Measurements from ENCODE around the gene TSKU. TPM values are rescaled to one million over a fixed set of nuclear protein-coding genes. Genes with fewer than 3 reads are reported as not detected.
A peak's percentile ranks its signal among the peaks of the same experiment; 100 is the strongest.

TSKU gene
- total RNA-seq, 2 experiments from 2014 or later: 2.5 TPM

DNA sequence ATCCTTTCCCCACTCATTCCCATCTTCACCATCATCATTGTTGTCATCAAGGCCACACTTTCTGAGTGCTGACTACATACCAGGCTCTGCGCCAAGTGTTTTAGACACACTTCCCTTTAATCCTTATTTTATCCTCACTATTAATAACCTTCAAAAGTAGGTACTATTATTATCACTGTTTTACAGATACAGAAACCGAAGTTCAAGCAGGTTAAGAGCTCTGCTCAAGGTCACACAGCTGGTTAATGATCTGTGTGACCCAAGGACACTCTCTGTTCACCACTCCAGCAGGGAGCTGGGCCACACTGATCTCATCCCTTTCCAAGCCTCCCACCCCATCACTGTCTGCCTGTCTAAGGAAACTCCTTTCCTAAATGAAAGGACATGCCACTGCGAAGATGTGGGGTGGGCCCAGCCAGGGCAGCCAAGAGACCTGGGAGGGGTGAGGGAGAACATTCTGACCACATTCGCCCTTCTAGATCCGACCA, 17.2 kb upstream of the TSKU start:
- Mint-ChIP-seq H3K27ac (no peak overlapping the region), H3K9me3 (ENCODE audit: insufficient read depth) (no peaks in the 10 kb centered on the region), H3K4me3 (no peak overlapping the region), H3K27me3 (ENCODE audit: low read depth) (peaks cover 7% of the 10 kb centered on the region), H3K36me3 (ENCODE audit: low read depth) (no peaks in the 10 kb centered on the region), H3K4me1 (ENCODE audit: low read depth) (peaks cover 44% of the 10 kb centered on the region)
- ChIA-PET CTCF (interaction anchor here (1.0 to 1.1 kb wide), 2 partner anchors 32 to 68 kb away, joined by 3 read pairs; no protein-coding TSS in a partner anchor), POLR2A (no interaction called here)
- DNase-seq (no peak), ATAC-seq (no peak)

GRCh38 chr11:76766521-76766920, 16.6 kb upstream of the TSKU start:
- no peaks in the 10 kb centered on the region for H3K9me3 Mint-ChIP-seq (ENCODE audit: insufficient read depth)

DNA sequence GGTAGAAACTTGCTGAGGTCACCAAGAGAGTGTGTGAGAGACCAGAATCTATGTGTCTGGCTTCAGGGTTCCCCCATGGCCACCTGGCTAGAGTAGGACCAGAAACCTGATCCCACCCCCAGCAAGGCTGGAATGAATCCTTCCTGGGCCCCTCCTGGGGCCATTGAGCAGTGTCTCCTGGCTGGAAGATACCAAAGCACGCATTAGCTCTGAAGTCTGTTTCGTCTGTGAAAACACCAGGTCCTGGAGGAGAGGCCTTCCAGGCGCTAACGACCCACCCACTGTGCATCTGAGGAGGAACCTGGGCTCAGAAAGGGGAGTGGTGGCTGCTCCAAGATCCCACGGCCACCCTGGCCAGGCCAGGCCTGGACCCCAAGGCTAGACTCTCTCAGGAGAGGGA, 15.5 kb upstream of the TSKU start:
- no peaks in the 10 kb centered on the region for H3K36me3 Mint-ChIP-seq (ENCODE audit: low read depth)
- ChIA-PET CTCF (interaction anchor here (1.1 to 1.3 kb wide), 2 partner anchors 31 to 46 kb away, joined by 3 to 5 read pairs; no protein-coding TSS in a partner anchor), POLR2A (no interaction called here)

More at GRCh38 chr11:76766521-76766920, 16.6 kb upstream of the TSKU start:
- DNase-seq (no peak), ATAC-seq (no peak)
- Mint-ChIP-seq H3K36me3 (ENCODE audit: low read depth) (no peaks in the 10 kb centered on the region), H3K4me3 (no peak overlapping the region), H3K4me1 (ENCODE audit: low read depth) (peaks cover 51% of the 10 kb centered on the region), H3K27ac (no peak overlapping the region), H3K27me3 (ENCODE audit: low read depth) (peaks cover 7% of the 10 kb centered on the region)
- POLR2A ChIA-PET: no interaction called here
- CTCF ChIA-PET: interaction anchor here (1.0 to 1.1 kb wide), 2 partner anchors 32 to 68 kb away, joined by 3 read pairs; no protein-coding TSS in a partner anchor

GRCh38 chr11:76768088-76768908, 14.9 kb upstream of the TSKU start:
- peak overlapping the region; percentile 95 for H3K27ac Mint-ChIP-seq
- no peaks in the 10 kb centered on the region for H3K36me3 Mint-ChIP-seq (ENCODE audit: low read depth)
- H3K4me3 Mint-ChIP-seq: peak overlapping the region; percentile 59
- H3K9me3 Mint-ChIP-seq (ENCODE audit: insufficient read depth): no peaks in the 10 kb centered on the region
- H3K27me3 Mint-ChIP-seq (ENCODE audit: low read depth): peaks cover 7% of the 10 kb centered on the region
- peaks cover 64% of the 10 kb centered on the region for H3K4me1 Mint-ChIP-seq (ENCODE audit: low read depth)
- peak; percentile 90 for ATAC-seq
- DNase-seq: peak; percentile 75
- POLR2A ChIA-PET: no interaction called here
- CTCF ChIA-PET: interaction anchor here (1.1 to 1.3 kb wide), 3 partner anchors 30 to 152 kb away, joined by 3 to 5 read pairs (median 3); no protein-coding TSS in a partner anchor

More for the DNA sequence above, 15.5 kb upstream of the TSKU start:
- H3K4me1 Mint-ChIP-seq (ENCODE audit: low read depth): peaks cover 62% of the 10 kb centered on the region
- DNase-seq (no peak), ATAC-seq (no peak)
- no peaks in the 10 kb centered on the region for H3K9me3 Mint-ChIP-seq (ENCODE audit: insufficient read depth)
- H3K4me3 Mint-ChIP-seq: peak overlapping the region; percentile 59
- peak overlapping the region; percentile 95 for H3K27ac Mint-ChIP-seq
- peaks cover 7% of the 10 kb centered on the region for H3K27me3 Mint-ChIP-seq (ENCODE audit: low read depth)

DNA sequence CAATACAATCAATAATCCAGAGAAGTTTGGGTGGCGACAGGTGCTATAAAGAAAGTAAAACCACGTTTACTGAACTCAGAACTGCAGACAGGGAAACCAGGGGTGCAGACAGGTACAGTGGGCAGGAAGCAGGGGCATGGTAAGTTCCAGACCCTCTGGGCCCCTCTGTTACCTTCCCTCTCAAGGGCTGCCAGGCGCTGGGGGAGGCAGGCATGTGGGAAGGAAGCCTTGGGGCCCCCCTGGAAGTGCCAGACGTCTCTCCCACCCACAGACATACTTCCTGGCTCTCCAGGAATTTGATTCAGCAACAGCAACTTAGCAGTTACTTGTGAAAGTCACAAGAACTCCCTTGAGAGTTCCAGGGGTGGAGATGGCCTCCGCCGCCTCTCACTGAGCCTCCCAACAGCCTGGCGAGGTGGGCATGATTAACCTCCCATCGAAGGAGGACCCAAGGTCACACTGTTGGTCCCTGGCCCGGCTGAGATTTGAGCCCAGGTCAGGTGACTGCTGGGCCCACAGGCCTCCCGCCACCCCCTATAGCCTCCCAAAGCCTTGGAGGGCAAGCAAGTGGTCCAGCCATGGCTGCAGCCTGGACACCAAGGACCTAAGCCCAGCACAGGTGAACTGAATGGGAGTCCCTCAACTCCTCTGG, 14.1 kb upstream of the TSKU start:
- ATAC-seq: no peak
- no peaks in the 10 kb centered on the region for H3K36me3 Mint-ChIP-seq (ENCODE audit: low read depth)
- ChIA-PET CTCF (interaction anchor here (1.3 to 1.8 kb wide), 2 partner anchors 29 to 151 kb away, joined by 3 to 6 read pairs; no protein-coding TSS in a partner anchor), POLR2A (no interaction called here)
- peak; percentile 42 for DNase-seq
- H3K4me1 Mint-ChIP-seq (ENCODE audit: low read depth): peaks cover 64% of the 10 kb centered on the region
- H3K27ac Mint-ChIP-seq: peak overlapping the region; percentile 95
- no peaks in the 10 kb centered on the region for H3K9me3 Mint-ChIP-seq (ENCODE audit: insufficient read depth)
- peaks cover 7% of the 10 kb centered on the region for H3K27me3 Mint-ChIP-seq (ENCODE audit: low read depth)
- peak overlapping the region; percentile 59 for H3K4me3 Mint-ChIP-seq

DNA sequence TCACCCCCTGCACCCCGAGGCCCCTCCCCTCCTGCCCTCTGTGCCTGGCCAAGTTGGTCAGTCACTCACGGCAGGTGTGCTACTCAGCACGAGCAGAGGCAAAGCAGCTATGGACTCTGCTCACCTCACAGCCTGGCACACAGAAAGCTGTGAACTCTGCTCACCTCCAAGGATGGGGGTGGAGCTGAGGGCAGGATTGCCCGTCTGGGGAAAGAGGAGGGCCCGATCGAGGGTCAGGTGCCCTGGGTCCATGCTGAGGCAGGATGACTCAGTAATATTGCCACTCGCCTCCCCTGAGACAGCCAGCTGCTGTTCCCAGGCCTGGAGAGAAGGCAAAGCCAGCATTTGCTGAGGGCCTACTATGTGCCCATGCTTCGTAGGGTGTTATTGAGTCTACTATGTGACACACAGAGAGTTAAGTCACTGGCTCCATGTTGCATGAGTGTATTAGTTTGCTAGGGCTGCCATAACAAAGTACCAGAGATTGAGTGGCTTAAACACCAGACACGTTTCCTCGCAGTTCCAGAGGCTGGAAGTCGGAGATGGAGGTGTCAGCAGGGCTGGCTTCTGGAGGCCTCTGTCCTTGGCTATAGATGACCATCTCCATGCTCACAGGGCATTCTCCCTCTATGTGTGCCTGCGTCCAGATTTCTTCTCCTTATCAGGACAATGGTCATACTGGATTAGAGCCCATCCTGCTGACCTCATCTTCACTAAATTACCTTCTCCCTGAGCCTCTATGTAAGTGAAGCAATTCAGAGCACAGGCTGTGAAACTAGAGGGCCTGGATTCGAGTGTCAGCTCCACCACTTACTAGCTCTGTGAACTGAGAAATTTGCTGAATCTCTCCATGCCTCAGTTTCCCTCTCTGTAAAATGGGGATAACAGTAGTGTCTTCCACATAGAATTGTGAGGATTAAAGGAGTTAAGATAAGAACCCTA, 13.2 kb upstream of the TSKU start:
- ATAC-seq (no peak), DNase-seq (no peak)
- H3K27ac Mint-ChIP-seq: no peak overlapping the region
- no peaks in the 10 kb centered on the region for H3K36me3 Mint-ChIP-seq (ENCODE audit: low read depth)
- CTCF ChIA-PET: interaction anchor here (0.7 to 1.8 kb wide), 4 partner anchors 12 to 150 kb away, joined by 3 to 6 read pairs (median 4); no protein-coding TSS in a partner anchor
- no peaks in the 10 kb centered on the region for H3K9me3 Mint-ChIP-seq (ENCODE audit: insufficient read depth)
- peaks cover 60% of the 10 kb centered on the region for H3K4me1 Mint-ChIP-seq (ENCODE audit: low read depth)
- H3K4me3 Mint-ChIP-seq: no peak overlapping the region
- H3K27me3 Mint-ChIP-seq (ENCODE audit: low read depth): peaks cover 2% of the 10 kb centered on the region
- POLR2A ChIA-PET: no interaction called here

DNA sequence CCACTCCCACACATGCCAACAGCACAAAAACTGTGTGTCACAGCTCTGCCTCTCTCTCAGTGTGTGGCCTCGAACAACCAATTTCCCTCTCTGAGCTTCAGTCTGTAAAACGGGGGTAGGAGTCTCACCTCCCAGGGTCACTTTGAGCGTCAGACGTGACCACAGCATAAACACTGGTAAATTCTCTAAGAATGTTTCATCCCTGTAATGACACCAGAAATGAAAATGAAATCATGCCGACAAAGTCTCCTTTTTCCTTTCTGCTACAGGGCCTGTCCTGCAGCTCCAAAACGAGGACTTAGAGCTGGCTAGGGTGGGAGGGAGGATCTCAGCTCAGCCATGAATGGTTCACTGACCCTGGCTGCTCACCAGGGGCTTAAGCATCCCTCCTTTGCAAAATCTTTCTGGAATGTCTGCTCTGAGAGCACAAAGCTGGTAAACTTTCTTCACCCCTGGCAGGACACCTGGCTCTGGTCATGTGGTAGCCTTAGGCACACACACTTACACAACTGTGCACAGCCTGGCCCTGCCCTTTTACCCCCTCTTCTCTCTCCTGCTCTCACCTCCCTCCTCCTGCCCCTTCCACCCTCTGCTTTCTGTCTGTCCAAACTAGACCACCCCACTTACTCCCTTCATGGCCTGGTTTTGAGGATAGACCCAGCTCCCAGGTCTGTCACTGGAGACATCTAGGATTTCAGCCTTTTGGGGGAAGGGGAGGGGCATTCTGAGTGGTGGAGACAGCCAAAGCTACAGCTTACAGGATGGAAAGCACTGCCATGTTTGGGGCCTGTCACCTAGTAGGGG, 12.3 kb upstream of the TSKU start:
- no peaks in the 10 kb centered on the region for H3K27me3 Mint-ChIP-seq (ENCODE audit: low read depth)
- no peaks in the 10 kb centered on the region for H3K36me3 Mint-ChIP-seq (ENCODE audit: low read depth)
- peaks cover 60% of the 10 kb centered on the region for H3K4me1 Mint-ChIP-seq (ENCODE audit: low read depth)
- peak overlapping the region; percentile 33 for H3K27ac Mint-ChIP-seq
- no peak for DNase-seq
- H3K9me3 Mint-ChIP-seq (ENCODE audit: insufficient read depth): no peaks in the 10 kb centered on the region
- CTCF ChIA-PET: interaction anchor here (0.7 to 1.8 kb wide), 4 partner anchors 11 to 149 kb away, joined by 3 to 6 read pairs (median 4); no protein-coding TSS in a partner anchor
- ATAC-seq: no peak
- no peak overlapping the region for H3K4me3 Mint-ChIP-seq
- POLR2A ChIA-PET: no interaction called here

GRCh38 chr11:76771446-76772099, 11.6 kb upstream of the TSKU start:
- ATAC-seq: no peak
- Mint-ChIP-seq H3K36me3 (ENCODE audit: low read depth) (peaks cover 3% of the 10 kb centered on the region), H3K27me3 (ENCODE audit: low read depth) (peaks cover 2% of the 10 kb centered on the region), H3K4me3 (no peak overlapping the region), H3K9me3 (ENCODE audit: insufficient read depth) (peaks cover 7% of the 10 kb centered on the region), H3K4me1 (ENCODE audit: low read depth) (peaks cover 60% of the 10 kb centered on the region), H3K27ac (peak overlapping the region; percentile 33)
- CTCF ChIA-PET: no interaction called here
- POLR2A ChIA-PET: no interaction called here
- DNase-seq: no peak

GRCh38 chr11:76772100-76772782, 10.9 kb upstream of the TSKU start:
- peaks cover 10% of the 10 kb centered on the region for H3K36me3 Mint-ChIP-seq (ENCODE audit: low read depth)
- H3K9me3 Mint-ChIP-seq (ENCODE audit: insufficient read depth): peaks cover 14% of the 10 kb centered on the region
- ATAC-seq (no peak), DNase-seq (no peak)
- CTCF ChIA-PET: interaction anchor here (1.4 kb wide), 1 partner anchor 26 kb away, joined by 3 read pairs; no protein-coding TSS in a partner anchor
- POLR2A ChIA-PET: no interaction called here
- peaks cover 9% of the 10 kb centered on the region for H3K27me3 Mint-ChIP-seq (ENCODE audit: low read depth)
- peak overlapping the region; percentile 4 for H3K27ac Mint-ChIP-seq
- H3K4me1 Mint-ChIP-seq (ENCODE audit: low read depth): peaks cover 55% of the 10 kb centered on the region
- no peak overlapping the region for H3K4me3 Mint-ChIP-seq

- no peak for ATAC-seq
- Mint-ChIP-seq H3K4me3 (no peak overlapping the region), H3K27ac (no peak overlapping the region), H3K27me3 (ENCODE audit: low read depth) (peaks cover 13% of the 10 kb centered on the region), H3K36me3 (ENCODE audit: low read depth) (peaks cover 13% of the 10 kb centered on the region), H3K9me3 (ENCODE audit: insufficient read depth) (peaks cover 18% of the 10 kb centered on the region), H3K4me1 (ENCODE audit: low read depth) (peaks cover 53% of the 10 kb centered on the region)
- CTCF ChIA-PET: interaction anchor here (1.4 kb wide), 1 partner anchor 26 kb away, joined by 3 read pairs; no protein-coding TSS in a partner anchor
- no peak for DNase-seq
- POLR2A ChIA-PET: no interaction called here
Measured at GRCh38 chr11:76772783-76773106, 10.4 kb upstream of the TSKU start.

Data from activated CD8-positive, alpha-beta T cell treated with anti-CD3 and anti-CD28 coated beads, Interleukin-2, amount 10 ng/mL, durations not matched to agents 7 days and 5 days (primary cell).